GM12878 (cell line): ENCODE results near the gene RCAN1. TPM values are rescaled to one million over a fixed set of nuclear protein-coding genes. Genes with fewer than 3 reads are reported as not detected.

ENCODE experiments used
- BACH1 ChIP-seq: fragments of 450-650 bp; IDR thresholded peaks from 2 replicates; pipeline ENCODE4 v1.6.1; 2017; ENCODE audit warnings: mild to moderate bottlenecking, borderline replicate concordance
- BCLAF1 ChIP-seq: fragments of 450-650 bp; IDR thresholded peaks from 2 replicates; pipeline ENCODE4 v1.6.1; 2017; ENCODE audit warnings: antibody characterized with exemption, mild to moderate bottlenecking, moderate library complexity
- DPF2 ChIP-seq: fragments of 450-650 bp; IDR thresholded peaks from 2 replicates; pipeline ENCODE4 v1.6.1; 2017; ENCODE audit warnings: mild to moderate bottlenecking
- HDAC2 ChIP-seq: fragments of 200-600 bp; sonication (generic); IDR thresholded peaks from 2 replicates; pipeline ENCODE4 v1.6.1; 2017
- HDAC6 ChIP-seq: fragments of 200-600 bp; sonication (generic); IDR thresholded peaks from one replicate; pipeline ENCODE4 v1.8.0; 2017; ENCODE audit warnings: antibody characterized with exemption; ENCODE audit not compliant: unreplicated experiment
- IKZF1 ChIP-seq: fragments of 450-650 bp; conservative IDR thresholded peaks from 2 replicates; pipeline ENCODE4 v1.6.1; 2017; ENCODE audit warnings: antibody characterized with exemption, mild to moderate bottlenecking
- NFYA ChIP-seq: IDR thresholded peaks from 2 replicates; pipeline ENCODE4 v1.6.1; 2011; ENCODE audit warnings: low read depth, mild to moderate bottlenecking, low read length, improper control_type of control experiment, borderline replicate concordance
- NFYB ChIP-seq: IDR thresholded peaks from 2 replicates; pipeline ENCODE4 v1.6.1; 2011; ENCODE audit warnings: low read depth, mild to moderate bottlenecking, low read length, improper control_type of control experiment, moderate library complexity; ENCODE audit not compliant: insufficient read depth
- NKRF ChIP-seq: fragments of 450-650 bp; conservative IDR thresholded peaks from 2 replicates; pipeline ENCODE4 v1.6.1; 2017; ENCODE audit warnings: mild to moderate bottlenecking, moderate library complexity
- NR2F1 ChIP-seq: fragments of 450-650 bp; conservative IDR thresholded peaks from 2 replicates; pipeline ENCODE4 v1.6.1; 2017; ENCODE audit warnings: mild to moderate bottlenecking
- PRDM15 ChIP-seq: fragments of 450-650 bp; formaldehyde crosslinking; IDR thresholded peaks from 2 replicates; pipeline ENCODE4 v1.4.0; 2020; ENCODE audit warnings: mild to moderate bottlenecking, moderate library complexity
- SIN3A ChIP-seq: IDR thresholded peaks from 2 replicates; pipeline ENCODE4 v1.6.1; 2012; ENCODE audit warnings: low read depth, low read length, improper control_type of control experiment
- SMAD5 ChIP-seq: IDR thresholded peaks from 2 replicates; pipeline ENCODE4 v1.6.1; 2016; ENCODE audit warnings: antibody characterized with exemption, low read depth
- SRF ChIP-seq, 2 experiments: IDR thresholded peaks; 2 replicates each; pipeline ENCODE4 v1.6.1; 2011; ENCODE audit warnings: low read depth in 2 of 2, low read length in 2 of 2, mild to moderate bottlenecking in 1 of 2, moderate library complexity in 1 of 2
- SUZ12 ChIP-seq: fragments of 200-600 bp; sonication (generic); IDR thresholded peaks from one replicate; pipeline ENCODE4 v1.6.1; 2018; ENCODE audit warnings: antibody characterized with exemption, mild to moderate bottlenecking; ENCODE audit not compliant: unreplicated experiment
- USF1 ChIP-seq: IDR thresholded peaks from 2 replicates; pipeline ENCODE4 v1.6.1; 2011; ENCODE audit warnings: borderline replicate concordance, low read depth, mild to moderate bottlenecking, moderate library complexity, mixed read lengths, low read length; ENCODE audit not compliant: insufficient read depth; ENCODE audit errors: extremely low read length
- ZBTB11 ChIP-seq: fragments of 450-650 bp; formaldehyde crosslinking; IDR thresholded peaks from 2 replicates; pipeline ENCODE4 v1.5.0; 2022; ENCODE audit warnings: mild to moderate bottlenecking, missing genetic modification characterization
- ZZZ3 ChIP-seq: IDR thresholded peaks from 2 replicates; pipeline ENCODE4 v1.6.1; 2011; ENCODE audit warnings: low read depth; ENCODE audit not compliant: control insufficient read depth, insufficient read length
- polyA plus RNA-seq, 11 experiments: library from polyadenylated mRNA; depleted of rRNA in 4 of 11; unstranded in 6 of 11; stranded (reverse) in 5 of 11; fragments of >200 nt; fragmentation: Nextera tagmentation in 4 of 11; fragmentation: Illumina TruSeq in 1 of 11; extraction: Ambion mirVana in 4 of 11; extraction: Trizol in 1 of 11; gene quantifications; 1 replicate in 1 of 11; 2 replicates in 10 of 11; pipeline versions ENCODE4 v1.2.1 to v1.2.3, GENCODE V29; 2011 to 2016; ENCODE audit warnings: inconsistent platforms in 2 of 11, missing spikeins in 2 of 11, low read depth in 1 of 11
- total RNA-seq, 4 experiments: library from RNA; depleted of rRNA in 3 of 4; stranded (reverse); fragments of >200 nt in 3 of 4; fragmentation: Illumina TruSeq in 1 of 4; extraction: Trizol in 1 of 4; gene quantifications; 2 replicates each; pipeline versions ENCODE4 v1.2.1 to v1.2.3, GENCODE V29; 2013 to 2021

The RCAN1 gene
- total and polyA plus RNA-seq, 10 of the 15 experiments (the other 5 are each of a cell fraction or from before 2014, with no cell fraction given) = 2.8 to 12.9 (median 10.5) TPM

- TF ChIP-seq BACH1 = no peak
- TF ChIP-seq NR2F1 = peak; percentile 93
- TF ChIP-seq PRDM15 = no peak
- TF ChIP-seq NKRF = no peak
- TF ChIP-seq IKZF1 = peak; percentile 71
- TF ChIP-seq SUZ12 = no peak
- 0 out of 2 replicates have a peak, but pooled peaks have one; percentile 54 for TF ChIP-seq DPF2
- no peak for TF ChIP-seq USF1
- TF ChIP-seq BCLAF1 = no peak
- TF ChIP-seq SIN3A = no peak
- no peak for TF ChIP-seq NFYB
- no peak for TF ChIP-seq HDAC2
- TF ChIP-seq NFYA = no peak
- TF ChIP-seq ZBTB11 (CRISPR knock-in tag) = no peak
- no peak for TF ChIP-seq SRF (IDR thresholded peaks at IDR 0.05; ENCODE audit: low read depth in 2 of 2, low read length in 2 of 2)
- TF ChIP-seq ZZZ3 = no peak
- TF ChIP-seq SMAD5 = no peak
- no peak for TF ChIP-seq HDAC6
These were observed 80.4 kb downstream of the RCAN1 start (continued) for GRCh38 chr21:34534522-34534921.
